ENCODE results near the gene LRRC7. TPM values are rescaled to one million over a fixed set of nuclear protein-coding genes. Genes with fewer than 3 reads are reported as not detected.

Gene LRRC7
- total RNA-seq, 5 donors from 2014 or later (not counting 1 experiment from before 2014, with no cell fraction given): 0.13 to 4.0 (median 0.54) TPM

GRCh38 chr1:69777971-69778370 lies 210.2 kb downstream of the LRRC7 start:
- no peak overlapping the region for H3K4me3 ChIP-seq (ENCODE audit: control insufficient read depth in 1 of 2, extremely low read depth in 1 of 2, low read length in 1 of 2)
- DNase-seq: no peak
- no peaks in the 10 kb centered on the region for H3K9me3 ChIP-seq
- Mint-ChIP-seq H3K27me3 (no peaks in the 10 kb centered on the region), H3K9me3 (peaks cover 0 to 6% (median under 1%) of the 10 kb centered on the region in 3 donors), H3K4me3 (no peak overlapping the region), H3K27ac (no peak overlapping the region), H3K36me3 (no peaks in the 10 kb centered on the region), H3K4me1 (no peaks in the 10 kb centered on the region)
- H3K4me1 ChIP-seq (ENCODE audit: control insufficient read depth in 1 of 2, extremely low read depth in 1 of 2, insufficient read depth in 2 of 2, low read length in 2 of 2): no peaks in the 10 kb centered on the region
- no peaks in the 10 kb centered on the region for H3K27me3 ChIP-seq (replicated peaks in 1 of 2; ENCODE audit: control insufficient read depth in 2 of 2, extremely low read depth in 1 of 2, insufficient read depth in 2 of 2, low read length in 1 of 2)
- ChIA-PET CTCF (no interaction called here), POLR2A (no interaction called here)
- H3K36me3 ChIP-seq (ENCODE audit: control insufficient read depth in 2 of 2, extremely low read depth in 1 of 2, insufficient read depth in 1 of 2, low read length in 1 of 2): no peaks in the 10 kb centered on the region
- H3K27ac ChIP-seq (ENCODE audit: low read length): no peak overlapping the region
- ATAC-seq (replicated peaks in 1 of 4): no peak

DNA sequence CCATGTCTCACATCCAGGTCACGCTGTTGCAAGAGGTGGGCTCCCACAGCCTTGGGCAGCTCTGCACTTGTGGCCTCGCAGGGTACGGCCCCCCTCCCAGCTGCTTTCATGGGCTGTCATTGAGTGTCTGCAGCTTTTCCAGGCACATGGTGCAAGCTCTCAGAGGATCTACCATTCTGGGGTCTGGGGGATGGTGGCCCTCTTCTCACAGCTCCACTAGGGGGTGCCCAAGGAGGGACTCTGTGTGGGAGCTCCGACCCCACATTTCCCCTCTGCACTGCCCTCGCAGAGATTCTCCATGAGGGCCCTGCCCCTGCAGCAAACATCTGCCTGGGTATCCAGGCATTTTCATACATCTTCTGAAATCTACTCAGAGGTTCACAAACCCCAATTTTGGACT lies 219.4 kb downstream of the LRRC7 start:
- no peaks in the 10 kb centered on the region for H3K36me3 Mint-ChIP-seq
- peaks cover 5 to 8% (median 6%) of the 10 kb centered on the region in 3 donors for H3K9me3 Mint-ChIP-seq
- H3K4me1 Mint-ChIP-seq: no peaks in the 10 kb centered on the region
- no peaks in the 10 kb centered on the region for H3K27me3 ChIP-seq (replicated peaks in 1 of 2; ENCODE audit: control insufficient read depth in 2 of 2, extremely low read depth in 1 of 2, insufficient read depth in 2 of 2, low read length in 1 of 2)
- H3K36me3 ChIP-seq (ENCODE audit: control insufficient read depth in 2 of 2, extremely low read depth in 1 of 2, insufficient read depth in 1 of 2, low read length in 1 of 2): no peaks in the 10 kb centered on the region
- no peak overlapping the region for H3K4me3 ChIP-seq (ENCODE audit: control insufficient read depth in 1 of 2, extremely low read depth in 1 of 2, low read length in 1 of 2)
- DNase-seq (no peak), ATAC-seq (replicated peaks in 1 of 4) (no peak)
- H3K27me3 Mint-ChIP-seq: no peaks in the 10 kb centered on the region
- no peaks in the 10 kb centered on the region for H3K4me1 ChIP-seq (ENCODE audit: control insufficient read depth in 1 of 2, extremely low read depth in 1 of 2, insufficient read depth in 2 of 2, low read length in 2 of 2)
- H3K27ac Mint-ChIP-seq: no peak overlapping the region
- no peak overlapping the region for H3K4me3 Mint-ChIP-seq
- no peak overlapping the region for H3K27ac ChIP-seq (ENCODE audit: low read length)
- 68% methylated on average over 5 of the region's 5 CpGs for WGBS (ENCODE audit: insufficient coverage)
- ChIA-PET CTCF (no interaction called here), POLR2A (no interaction called here)
- no peaks in the 10 kb centered on the region for H3K9me3 ChIP-seq

- H3K4me1 Mint-ChIP-seq: no peaks in the 10 kb centered on the region
- Histone ChIP-seq H3K36me3 (ENCODE audit: control insufficient read depth in 2 of 2, extremely low read depth in 1 of 2, insufficient read depth in 1 of 2, low read length in 1 of 2) (no peaks in the 10 kb centered on the region), H3K4me1 (ENCODE audit: control insufficient read depth in 1 of 2, extremely low read depth in 1 of 2, insufficient read depth in 2 of 2, low read length in 2 of 2) (no peaks in the 10 kb centered on the region), H3K27me3 (replicated peaks in 1 of 2; ENCODE audit: control insufficient read depth in 2 of 2, extremely low read depth in 1 of 2, insufficient read depth in 2 of 2, low read length in 1 of 2) (no peaks in the 10 kb centered on the region), H3K27ac (ENCODE audit: low read length) (no peak overlapping the region), H3K9me3 (no peaks in the 10 kb centered on the region), H3K4me3 (ENCODE audit: control insufficient read depth in 1 of 2, extremely low read depth in 1 of 2, low read length in 1 of 2) (no peak overlapping the region)
- DNase-seq (no peak), ATAC-seq (replicated peaks in 1 of 4) (no peak)
- H3K9me3 Mint-ChIP-seq: peaks cover 5 to 9% (median 9%) of the 10 kb centered on the region in 3 donors
- no peaks in the 10 kb centered on the region for H3K27me3 Mint-ChIP-seq
- H3K27ac Mint-ChIP-seq: no peak overlapping the region
- ChIA-PET POLR2A (no interaction called here), CTCF (no interaction called here)
- no peak overlapping the region for H3K4me3 Mint-ChIP-seq
- H3K36me3 Mint-ChIP-seq: no peaks in the 10 kb centered on the region
- no CpG with 5 or more reads among the region's 1 CpG for WGBS (ENCODE audit: insufficient coverage)
Measured at GRCh38 chr1:69791311-69791710, 223.6 kb downstream of the LRRC7 start.

GRCh38 chr1:69794831-69795230 lies 227.1 kb downstream of the LRRC7 start:
- H3K27me3 ChIP-seq (replicated peaks in 1 of 2; ENCODE audit: control insufficient read depth in 2 of 2, extremely low read depth in 1 of 2, insufficient read depth in 2 of 2, low read length in 1 of 2): no peaks in the 10 kb centered on the region
- DNase-seq: no peak
- H3K4me3 Mint-ChIP-seq: no peak overlapping the region
- H3K9me3 ChIP-seq: no peaks in the 10 kb centered on the region
- no peaks in the 10 kb centered on the region for H3K36me3 ChIP-seq (ENCODE audit: control insufficient read depth in 2 of 2, extremely low read depth in 1 of 2, insufficient read depth in 1 of 2, low read length in 1 of 2)
- H3K27ac Mint-ChIP-seq: no peak overlapping the region
- ChIA-PET CTCF (no interaction called here), POLR2A (no interaction called here)
- no peaks in the 10 kb centered on the region for H3K4me1 Mint-ChIP-seq
- H3K4me1 ChIP-seq (ENCODE audit: control insufficient read depth in 1 of 2, extremely low read depth in 1 of 2, insufficient read depth in 2 of 2, low read length in 2 of 2): no peaks in the 10 kb centered on the region
- peaks cover 7 to 13% (median 11%) of the 10 kb centered on the region in 3 donors for H3K9me3 Mint-ChIP-seq
- no peak overlapping the region for H3K4me3 ChIP-seq (ENCODE audit: control insufficient read depth in 1 of 2, extremely low read depth in 1 of 2, low read length in 1 of 2)
- no peak overlapping the region for H3K27ac ChIP-seq (ENCODE audit: low read length)
- ATAC-seq (replicated peaks in 1 of 4): no peak
- no peaks in the 10 kb centered on the region for H3K36me3 Mint-ChIP-seq
- H3K27me3 Mint-ChIP-seq: no peaks in the 10 kb centered on the region
- WGBS (ENCODE audit: insufficient coverage): 100% methylated on average over 3 of the region's 7 CpGs

DNA sequence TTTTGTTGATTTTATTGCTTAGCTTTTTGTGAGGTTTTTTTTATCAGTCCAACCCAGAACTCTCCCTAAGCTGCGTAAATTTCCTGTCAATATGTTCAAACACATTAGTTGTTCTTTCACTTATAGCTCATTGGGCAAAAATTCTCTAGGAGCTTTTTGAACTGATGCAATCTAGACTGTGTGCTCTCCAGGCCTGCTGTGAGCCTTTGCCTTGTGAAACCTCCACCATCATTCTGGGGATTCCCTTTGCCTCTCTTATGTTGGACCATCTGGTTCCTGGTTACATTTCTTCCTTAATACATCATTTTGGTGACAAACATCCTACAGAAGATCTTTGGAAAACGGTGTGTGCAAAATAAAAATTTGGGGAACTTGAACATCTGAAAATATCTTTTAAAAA lies 247.2 kb downstream of the LRRC7 start:
- Histone ChIP-seq H3K27me3 (replicated peaks in 1 of 2; ENCODE audit: control insufficient read depth in 2 of 2, extremely low read depth in 1 of 2, insufficient read depth in 2 of 2, low read length in 1 of 2) (no peaks in the 10 kb centered on the region), H3K9me3 (no peaks in the 10 kb centered on the region), H3K36me3 (ENCODE audit: control insufficient read depth in 2 of 2, extremely low read depth in 1 of 2, insufficient read depth in 1 of 2, low read length in 1 of 2) (no peaks in the 10 kb centered on the region), H3K4me3 (ENCODE audit: control insufficient read depth in 1 of 2, extremely low read depth in 1 of 2, low read length in 1 of 2) (no peak overlapping the region), H3K27ac (ENCODE audit: low read length) (no peak overlapping the region), H3K4me1 (ENCODE audit: control insufficient read depth in 1 of 2, extremely low read depth in 1 of 2, insufficient read depth in 2 of 2, low read length in 2 of 2) (no peaks in the 10 kb centered on the region)
- ChIA-PET CTCF (no interaction called here), POLR2A (no interaction called here)
- H3K4me3 Mint-ChIP-seq: no peak overlapping the region
- no peak for ATAC-seq (replicated peaks in 1 of 4)
- H3K27me3 Mint-ChIP-seq: no peaks in the 10 kb centered on the region
- no peaks in the 10 kb centered on the region for H3K4me1 Mint-ChIP-seq
- H3K9me3 Mint-ChIP-seq: peaks cover 10 to 13% (median 11%) of the 10 kb centered on the region in 3 donors
- no peaks in the 10 kb centered on the region for H3K36me3 Mint-ChIP-seq
- no peak for DNase-seq
- no peak overlapping the region for H3K27ac Mint-ChIP-seq
- WGBS (ENCODE audit: insufficient coverage): no CpG with 5 or more reads among the region's 2 CpGs

- H3K27ac ChIP-seq (ENCODE audit: low read length): no peak overlapping the region
- no peaks in the 10 kb centered on the region for H3K27me3 ChIP-seq (replicated peaks in 1 of 2; ENCODE audit: control insufficient read depth in 2 of 2, extremely low read depth in 1 of 2, insufficient read depth in 2 of 2, low read length in 1 of 2)
- H3K27ac Mint-ChIP-seq: no peak overlapping the region
- peaks cover 7 to 9% (median 7%) of the 10 kb centered on the region in 3 donors for H3K9me3 Mint-ChIP-seq
- no peaks in the 10 kb centered on the region for H3K4me1 ChIP-seq (ENCODE audit: control insufficient read depth in 1 of 2, extremely low read depth in 1 of 2, insufficient read depth in 2 of 2, low read length in 2 of 2)
- ATAC-seq (replicated peaks in 1 of 4) (no peak), DNase-seq (no peak)
- no peaks in the 10 kb centered on the region for H3K4me1 Mint-ChIP-seq
- H3K36me3 ChIP-seq (ENCODE audit: control insufficient read depth in 2 of 2, extremely low read depth in 1 of 2, insufficient read depth in 1 of 2, low read length in 1 of 2): no peaks in the 10 kb centered on the region
- no peaks in the 10 kb centered on the region for H3K36me3 Mint-ChIP-seq
- ChIA-PET CTCF (no interaction called here), POLR2A (interaction anchor here in 1 of 2 donors (0.6 kb wide), 1 partner anchor 203 kb away, joined by 3 read pairs; no protein-coding TSS in a partner anchor)
- no peak overlapping the region for H3K4me3 ChIP-seq (ENCODE audit: control insufficient read depth in 1 of 2, extremely low read depth in 1 of 2, low read length in 1 of 2)
- no peak overlapping the region for H3K4me3 Mint-ChIP-seq
- H3K9me3 ChIP-seq: no peaks in the 10 kb centered on the region
- no peaks in the 10 kb centered on the region for H3K27me3 Mint-ChIP-seq
Measured at GRCh38 chr1:69824932-69825331, 257.2 kb downstream of the LRRC7 start.

DNA sequence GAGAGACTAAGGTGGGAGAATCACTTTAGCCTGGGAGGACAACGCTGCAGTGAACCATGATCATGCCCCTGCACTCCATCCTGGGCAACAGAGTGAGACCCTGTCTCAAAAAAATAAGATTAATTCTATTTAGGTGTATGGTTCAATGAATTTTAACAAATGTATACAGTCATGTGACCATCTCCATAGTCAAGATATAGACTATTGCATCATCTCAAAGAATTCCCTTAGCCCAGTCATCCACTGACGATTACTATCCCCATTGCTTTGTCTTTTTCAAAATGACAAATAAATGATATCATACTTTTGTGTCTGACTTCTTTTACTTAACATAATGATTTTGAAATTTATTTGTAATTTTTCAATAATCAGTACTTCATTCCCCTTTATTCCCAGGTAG lies 260.0 kb downstream of the LRRC7 start:
- no peak overlapping the region for H3K4me3 Mint-ChIP-seq
- H3K27me3 Mint-ChIP-seq: no peaks in the 10 kb centered on the region
- Histone ChIP-seq H3K4me1 (ENCODE audit: control insufficient read depth in 1 of 2, extremely low read depth in 1 of 2, insufficient read depth in 2 of 2, low read length in 2 of 2) (no peaks in the 10 kb centered on the region), H3K27me3 (replicated peaks in 1 of 2; ENCODE audit: control insufficient read depth in 2 of 2, extremely low read depth in 1 of 2, insufficient read depth in 2 of 2, low read length in 1 of 2) (no peaks in the 10 kb centered on the region), H3K27ac (ENCODE audit: low read length) (no peak overlapping the region), H3K4me3 (ENCODE audit: control insufficient read depth in 1 of 2, extremely low read depth in 1 of 2, low read length in 1 of 2) (no peak overlapping the region), H3K36me3 (ENCODE audit: control insufficient read depth in 2 of 2, extremely low read depth in 1 of 2, insufficient read depth in 1 of 2, low read length in 1 of 2) (no peaks in the 10 kb centered on the region), H3K9me3 (no peaks in the 10 kb centered on the region)
- no peak overlapping the region for H3K27ac Mint-ChIP-seq
- H3K36me3 Mint-ChIP-seq: no peaks in the 10 kb centered on the region
- no CpG with 5 or more reads among the region's 2 CpGs for WGBS (ENCODE audit: insufficient coverage)
- DNase-seq (no peak), ATAC-seq (replicated peaks in 1 of 4) (no peak)
- H3K9me3 Mint-ChIP-seq: peaks cover 3 to 14% (median 7%) of the 10 kb centered on the region in 3 donors
- CTCF ChIA-PET: no interaction called here
- POLR2A ChIA-PET: no interaction called here
- H3K4me1 Mint-ChIP-seq: no peaks in the 10 kb centered on the region

Measured in T-cell (primary cell).